Measurements from ENCODE around the gene DPP6. TPM values are rescaled to one million over a fixed set of nuclear protein-coding genes. Genes with fewer than 3 reads are reported as not detected.

DPP6 gene
- total and polyA plus RNA-seq, 2 experiments from 2014 or later, result not detected

GRCh38 chr7:154532771-154533170 lies 480.6 kb downstream of the DPP6 start:
- H3K36me3 ChIP-seq (ENCODE audit: insufficient read depth), result peaks cover 23% of the 10 kb centered on the region
- Mint-ChIP-seq H3K36me3 (ENCODE audit: low read depth) (no peaks in the 10 kb centered on the region), H3K4me3 (no peak overlapping the region), H3K9me3 (no peaks in the 10 kb centered on the region), H3K4me1 (no peaks in the 10 kb centered on the region), H3K27me3 (ENCODE audit: insufficient read depth, low read depth, poor library complexity) (peaks cover 8% of the 10 kb centered on the region), H3K27ac (no peak overlapping the region)
- H3K27ac ChIP-seq (ENCODE audit: low read depth), result no peak overlapping the region
- no peak overlapping the region for H3K4me2 ChIP-seq
- H4K20me1 ChIP-seq (replicated peaks; ENCODE audit: insufficient read depth), result no peaks in the 10 kb centered on the region
- H3K27me3 ChIP-seq (ENCODE audit: insufficient read depth), result no peaks in the 10 kb centered on the region
- H3K79me2 ChIP-seq (replicated peaks; ENCODE audit: insufficient read depth), result no peaks in the 10 kb centered on the region
- H3F3A ChIP-seq (replicated peaks; ENCODE audit: low read depth), result no peaks in the 10 kb centered on the region
- no peak overlapping the region for H3K4me3 ChIP-seq
- TF ChIP-seq STAT1 (IDR thresholded peaks at IDR 0.05; ENCODE audit: unreplicated experiment), result no peak
- TF ChIP-seq, protein P1, sequence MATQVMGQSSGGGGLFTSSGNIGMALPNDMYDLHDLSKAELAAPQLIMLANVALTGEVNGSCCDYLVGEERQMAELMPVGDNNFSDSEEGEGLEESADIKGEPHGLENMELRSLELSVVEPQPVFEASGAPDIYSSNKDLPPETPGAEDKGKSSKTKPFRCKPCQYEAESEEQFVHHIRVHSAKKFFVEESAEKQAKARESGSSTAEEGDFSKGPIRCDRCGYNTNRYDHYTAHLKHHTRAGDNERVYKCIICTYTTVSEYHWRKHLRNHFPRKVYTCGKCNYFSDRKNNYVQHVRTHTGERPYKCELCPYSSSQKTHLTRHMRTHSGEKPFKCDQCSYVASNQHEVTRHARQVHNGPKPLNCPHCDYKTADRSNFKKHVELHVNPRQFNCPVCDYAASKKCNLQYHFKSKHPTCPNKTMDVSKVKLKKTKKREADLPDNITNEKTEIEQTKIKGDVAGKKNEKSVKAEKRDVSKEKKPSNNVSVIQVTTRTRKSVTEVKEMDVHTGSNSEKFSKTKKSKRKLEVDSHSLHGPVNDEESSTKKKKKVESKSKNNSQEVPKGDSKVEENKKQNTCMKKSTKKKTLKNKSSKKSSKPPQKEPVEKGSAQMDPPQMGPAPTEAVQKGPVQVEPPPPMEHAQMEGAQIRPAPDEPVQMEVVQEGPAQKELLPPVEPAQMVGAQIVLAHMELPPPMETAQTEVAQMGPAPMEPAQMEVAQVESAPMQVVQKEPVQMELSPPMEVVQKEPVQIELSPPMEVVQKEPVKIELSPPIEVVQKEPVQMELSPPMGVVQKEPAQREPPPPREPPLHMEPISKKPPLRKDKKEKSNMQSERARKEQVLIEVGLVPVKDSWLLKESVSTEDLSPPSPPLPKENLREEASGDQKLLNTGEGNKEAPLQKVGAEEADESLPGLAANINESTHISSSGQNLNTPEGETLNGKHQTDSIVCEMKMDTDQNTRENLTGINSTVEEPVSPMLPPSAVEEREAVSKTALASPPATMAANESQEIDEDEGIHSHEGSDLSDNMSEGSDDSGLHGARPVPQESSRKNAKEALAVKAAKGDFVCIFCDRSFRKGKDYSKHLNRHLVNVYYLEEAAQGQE (IDR thresholded peaks at IDR 0.05; ENCODE audit: unreplicated experiment), result no peak
- TF ChIP-seq NANOG (IDR thresholded peaks at IDR 0.05; ENCODE audit: borderline replicate concordance), result no peak
- TF ChIP-seq JUNB (IDR thresholded peaks at IDR 0.05; ENCODE audit: unreplicated experiment), result no peak
- TF ChIP-seq EZH2 (IDR thresholded peaks at IDR 0.05; ENCODE audit: low read depth, unreplicated experiment), result no peak
- TF ChIP-seq, protein P2, sequence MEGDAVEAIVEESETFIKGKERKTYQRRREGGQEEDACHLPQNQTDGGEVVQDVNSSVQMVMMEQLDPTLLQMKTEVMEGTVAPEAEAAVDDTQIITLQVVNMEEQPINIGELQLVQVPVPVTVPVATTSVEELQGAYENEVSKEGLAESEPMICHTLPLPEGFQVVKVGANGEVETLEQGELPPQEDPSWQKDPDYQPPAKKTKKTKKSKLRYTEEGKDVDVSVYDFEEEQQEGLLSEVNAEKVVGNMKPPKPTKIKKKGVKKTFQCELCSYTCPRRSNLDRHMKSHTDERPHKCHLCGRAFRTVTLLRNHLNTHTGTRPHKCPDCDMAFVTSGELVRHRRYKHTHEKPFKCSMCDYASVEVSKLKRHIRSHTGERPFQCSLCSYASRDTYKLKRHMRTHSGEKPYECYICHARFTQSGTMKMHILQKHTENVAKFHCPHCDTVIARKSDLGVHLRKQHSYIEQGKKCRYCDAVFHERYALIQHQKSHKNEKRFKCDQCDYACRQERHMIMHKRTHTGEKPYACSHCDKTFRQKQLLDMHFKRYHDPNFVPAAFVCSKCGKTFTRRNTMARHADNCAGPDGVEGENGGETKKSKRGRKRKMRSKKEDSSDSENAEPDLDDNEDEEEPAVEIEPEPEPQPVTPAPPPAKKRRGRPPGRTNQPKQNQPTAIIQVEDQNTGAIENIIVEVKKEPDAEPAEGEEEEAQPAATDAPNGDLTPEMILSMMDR (conservative IDR thresholded peaks at IDR 0.05; ENCODE audit: low read depth in 2 of 2), result no peak
- TF ChIP-seq ZNF331 (CRISPR knock-in tag; IDR thresholded peaks at IDR 0.05; ENCODE audit: low read depth), result no peak
- no peak for TF ChIP-seq ETS1 (IDR thresholded peaks at IDR 0.05)
- TF ChIP-seq POLR2AphosphoS5 (IDR thresholded peaks at IDR 0.05; ENCODE audit: low read depth), result no peak
- TF ChIP-seq ZNF114 (CRISPR knock-in tag; IDR thresholded peaks at IDR 0.05), result no peak
- no peak for TF ChIP-seq EZH2phosphoT487 (IDR thresholded peaks at IDR 0.05; ENCODE audit: unreplicated experiment)
- TF ChIP-seq ZNF462 (CRISPR knock-in tag; IDR thresholded peaks at IDR 0.05), result no peak
- no peak for TF ChIP-seq CREB1 (CRISPR knock-in tag; IDR thresholded peaks at IDR 0.05; ENCODE audit: low read depth)
- H2AFZ ChIP-seq, result no peak overlapping the region
- DNase-seq (ENCODE audit: low spot score) (no peak), ATAC-seq (no peak)
- H3K4me1 ChIP-seq (ENCODE audit: insufficient read depth), result no peaks in the 10 kb centered on the region
- H3K9me2 ChIP-seq (ENCODE audit: insufficient read depth), result no peaks in the 10 kb centered on the region
